ENCODE results near the gene LRRC73. TPM values are rescaled to one million over a fixed set of nuclear protein-coding genes. Genes with fewer than 3 reads are reported as not detected.
"Not testable (repeated sequence)": the region's sequence is repeated elsewhere in the genome, so short reads cannot be mapped to it uniquely, and the experiment has no call there.

Gene LRRC73
- polyA plus RNA-seq, 10 donors, result 0.10 to 0.26 (median 0.15) TPM

- DNase-seq, result no peak
Observed at GRCh38 chr6:43464337-43464736, 45.8 kb downstream of the LRRC73 start.

GRCh38 chr6:43461936-43462335 lies 48.2 kb downstream of the LRRC73 start:
- DNase-seq, result no peak

- no peak for DNase-seq
Observed at GRCh38 chr6:43460032-43460431, 50.1 kb downstream of the LRRC73 start.

GRCh38 chr6:43459535-43459934 lies 50.6 kb downstream of the LRRC73 start:
- DNase-seq, result no peak

GRCh38 chr6:43458154-43458553 lies 52.0 kb downstream of the LRRC73 start:
- DNase-seq, result not testable (repeated sequence)

- DNase-seq, result no peak
Observed at GRCh38 chr6:43457643-43458042, 52.5 kb downstream of the LRRC73 start.

Other genes starting within 250 kb of the LRRC73 start
- under 1 TPM in 3 of 10 donors, not detected in 7; 0.05 to 0.45 (median 0.11) TPM for gene SLC22A7, start 212.1 kb downstream of the LRRC73 start, polyA plus RNA-seq (ENCODE audit: insufficient read length in 10 of 10)
- gene CRIP3, start 201.5 kb downstream of the LRRC73 start, polyA plus RNA-seq (ENCODE audit: insufficient read length in 10 of 10), result 1 to 10 TPM in 6 of 10 donors, under 1 TPM in 4; 0.43 to 1.5 (median 1.0) TPM
- gene ZNF318, start 140.7 kb downstream of the LRRC73 start, polyA plus RNA-seq (ENCODE audit: insufficient read length in 10 of 10), result 10 to 100 TPM; 11.6 to 18.1 (median 15.0) TPM
- 10 to 100 TPM in 9 of 10 donors, 1 to 10 TPM in 1; 9.8 to 19.7 (median 13.7) TPM for gene ABCC10, start 82.8 kb downstream of the LRRC73 start, polyA plus RNA-seq (ENCODE audit: insufficient read length in 10 of 10)
- gene DLK2, start 54.8 kb downstream of the LRRC73 start, polyA plus RNA-seq (ENCODE audit: insufficient read length in 10 of 10), result 1 to 10 TPM; 1.4 to 4.3 (median 2.1) TPM
- 10 to 100 TPM; 17.8 to 35.8 (median 25.1) TPM for gene TJAP1, start 32.8 kb downstream of the LRRC73 start, polyA plus RNA-seq (ENCODE audit: insufficient read length in 10 of 10)
- gene YIPF3, start 6.6 kb upstream of the LRRC73 start, polyA plus RNA-seq (ENCODE audit: insufficient read length in 10 of 10), result 100 to 1,000 TPM in 1 of 10 donors, 10 to 100 TPM in 9; 75.0 to 103 (median 83.3) TPM
- gene POLR1C, start 6.7 kb upstream of the LRRC73 start, polyA plus RNA-seq (ENCODE audit: insufficient read length in 10 of 10), result 10 to 100 TPM; 13.6 to 22.3 (median 17.0) TPM
- gene XPO5, start 65.7 kb upstream of the LRRC73 start, polyA plus RNA-seq (ENCODE audit: insufficient read length in 10 of 10), result 10 to 100 TPM; 19.8 to 37.0 (median 28.1) TPM
- gene POLH, start 65.8 kb upstream of the LRRC73 start, polyA plus RNA-seq (ENCODE audit: insufficient read length in 10 of 10), result 10 to 100 TPM; 10.4 to 17.9 (median 12.8) TPM
- 10 to 100 TPM; 29.3 to 57.9 (median 36.7) TPM for gene GTPBP2, start 118.9 kb upstream of the LRRC73 start, polyA plus RNA-seq (ENCODE audit: insufficient read length in 10 of 10)
- 10 to 100 TPM; 16.0 to 19.8 (median 17.4) TPM for gene MAD2L1BP, start 125.5 kb upstream of the LRRC73 start, polyA plus RNA-seq (ENCODE audit: insufficient read length in 10 of 10)
- gene RSPH9, start 134.7 kb upstream of the LRRC73 start, polyA plus RNA-seq (ENCODE audit: insufficient read length in 10 of 10), result 1 to 10 TPM in 1 of 10 donors, under 1 TPM in 9; 0.28 to 1.1 (median 0.70) TPM
- 10 to 100 TPM; 25.5 to 33.5 (median 29.8) TPM for gene MRPS18A, start 177.4 kb upstream of the LRRC73 start, polyA plus RNA-seq (ENCODE audit: insufficient read length in 10 of 10)